ENCODE data around the gene AJUBA.

The AJUBA gene

GRCh38 chr14:22981090-22981875, 1.1 kb downstream of the AJUBA start:
- Mint-ChIP-seq H3K4me1 (ENCODE audit: low read depth in 2 of 2) (peaks cover 4% of the 10 kb centered on the region in 2 donors), H3K27ac (no peak overlapping the region), H3K9me3 (no peaks in the 10 kb centered on the region), H3K27me3 (peaks cover 6 to 24% of the 10 kb centered on the region in 2 donors), H3K4me3 (peak overlapping the region; percentile 31 to 50), H3K36me3 (ENCODE audit: insufficient read depth) (peaks cover 2% of the 10 kb centered on the region)
- DNase-seq (peak in 2 of 3 experiments; percentile 13 to 15), ATAC-seq (replicated peaks) (peak; percentile 10)

GRCh38 chr14:22980672-22981089, 1.7 kb downstream of the AJUBA start:
- Mint-ChIP-seq H3K27me3 (peaks cover 6 to 24% of the 10 kb centered on the region in 2 donors), H3K27ac (no peak overlapping the region), H3K4me3 (peak overlapping the region; percentile 31 to 50), H3K36me3 (ENCODE audit: insufficient read depth) (no peaks in the 10 kb centered on the region), H3K9me3 (no peaks in the 10 kb centered on the region), H3K4me1 (ENCODE audit: low read depth in 2 of 2) (peaks cover 4% of the 10 kb centered on the region in 2 donors)
- ATAC-seq (replicated peaks) (peak; percentile 28), DNase-seq (no peak)

GRCh38 chr14:22979748-22980392, 2.5 kb downstream of the AJUBA start:
- Mint-ChIP-seq H3K27ac (no peak overlapping the region), H3K27me3 (peaks cover 6 to 27% of the 10 kb centered on the region in 2 donors), H3K4me1 (ENCODE audit: low read depth in 2 of 2) (peaks cover 4% of the 10 kb centered on the region in 2 donors), H3K9me3 (no peaks in the 10 kb centered on the region), H3K4me3 (peak overlapping the region; percentile 36 to 41), H3K36me3 (ENCODE audit: insufficient read depth) (no peaks in the 10 kb centered on the region)
- DNase-seq (no peak), ATAC-seq (replicated peaks) (no peak)

GRCh38 chr14:22978981-22979671, 3.2 kb downstream of the AJUBA start:
- no peaks in the 10 kb centered on the region for H3K9me3 Mint-ChIP-seq
- DNase-seq (no peak), ATAC-seq (replicated peaks) (no peak)
- H3K27ac Mint-ChIP-seq = no peak overlapping the region
- peaks cover 4% of the 10 kb centered on the region in 2 donors for H3K4me1 Mint-ChIP-seq (ENCODE audit: low read depth in 2 of 2)
- peaks cover 10 to 35% of the 10 kb centered on the region in 2 donors for H3K27me3 Mint-ChIP-seq
- no peaks in the 10 kb centered on the region for H3K36me3 Mint-ChIP-seq (ENCODE audit: insufficient read depth)
- H3K4me3 Mint-ChIP-seq = no peak overlapping the region

- H3K36me3 Mint-ChIP-seq (ENCODE audit: insufficient read depth) = no peaks in the 10 kb centered on the region
- no peak for ATAC-seq (replicated peaks)
- H3K27ac Mint-ChIP-seq = no peak overlapping the region
- H3K9me3 Mint-ChIP-seq = no peaks in the 10 kb centered on the region
- peaks cover 10 to 38% of the 10 kb centered on the region in 2 donors for H3K27me3 Mint-ChIP-seq
- no peak for DNase-seq
- peaks cover 4% of the 10 kb centered on the region in 2 donors for H3K4me1 Mint-ChIP-seq (ENCODE audit: low read depth in 2 of 2)
- no peak overlapping the region for H3K4me3 Mint-ChIP-seq
Observed at GRCh38 chr14:22978487-22978837, 3.9 kb downstream of the AJUBA start.

GRCh38 chr14:22977684-22978486, 4.5 kb downstream of the AJUBA start:
- H3K36me3 Mint-ChIP-seq (ENCODE audit: insufficient read depth) = no peaks in the 10 kb centered on the region
- H3K4me3 Mint-ChIP-seq = no peak overlapping the region
- H3K27ac Mint-ChIP-seq = no peak overlapping the region
- H3K9me3 Mint-ChIP-seq = no peaks in the 10 kb centered on the region
- ATAC-seq (replicated peaks) (no peak), DNase-seq (no peak)
- peaks cover 10 to 38% of the 10 kb centered on the region in 2 donors for H3K27me3 Mint-ChIP-seq
- peaks cover 4% of the 10 kb centered on the region in 2 donors for H3K4me1 Mint-ChIP-seq (ENCODE audit: low read depth in 2 of 2)

- Mint-ChIP-seq H3K4me3 (no peak overlapping the region), H3K36me3 (ENCODE audit: insufficient read depth) (no peaks in the 10 kb centered on the region), H3K4me1 (ENCODE audit: low read depth in 2 of 2) (peaks cover 4% of the 10 kb centered on the region in 2 donors), H3K27me3 (peaks cover 10 to 38% of the 10 kb centered on the region in 2 donors), H3K9me3 (no peaks in the 10 kb centered on the region), H3K27ac (no peak overlapping the region)
- ATAC-seq (replicated peaks) = no peak
- no peak for DNase-seq
Observed at GRCh38 chr14:22977434-22977683, 5.0 kb downstream of the AJUBA start.

- H3K4me1 Mint-ChIP-seq (ENCODE audit: low read depth in 2 of 2) = peaks cover 4% of the 10 kb centered on the region in 2 donors
- DNase-seq = no peak
- no peak for ATAC-seq (replicated peaks)
- H3K4me3 Mint-ChIP-seq = no peak overlapping the region
- no peaks in the 10 kb centered on the region for H3K9me3 Mint-ChIP-seq
- H3K27ac Mint-ChIP-seq = no peak overlapping the region
- H3K36me3 Mint-ChIP-seq (ENCODE audit: insufficient read depth) = no peaks in the 10 kb centered on the region
- peaks cover 10 to 38% of the 10 kb centered on the region in 2 donors for H3K27me3 Mint-ChIP-seq
Observed at GRCh38 chr14:22976620-22977433, 5.5 kb downstream of the AJUBA start.

GRCh38 chr14:22974530-22975313, 7.6 kb downstream of the AJUBA start:
- Mint-ChIP-seq H3K27me3 (peaks cover 10 to 34% of the 10 kb centered on the region in 2 donors), H3K36me3 (ENCODE audit: insufficient read depth) (no peaks in the 10 kb centered on the region), H3K4me3 (no peak overlapping the region), H3K27ac (no peak overlapping the region), H3K4me1 (ENCODE audit: low read depth in 2 of 2) (no peaks in the 10 kb centered on the region), H3K9me3 (no peaks in the 10 kb centered on the region)
- DNase-seq = no peak
- no peak for ATAC-seq (replicated peaks)

GRCh38 chr14:22973217-22974032, 8.9 kb downstream of the AJUBA start:
- Mint-ChIP-seq H3K4me1 (ENCODE audit: low read depth in 2 of 2) (no peaks in the 10 kb centered on the region), H3K9me3 (no peaks in the 10 kb centered on the region), H3K27me3 (peaks cover 18 to 39% of the 10 kb centered on the region in 2 donors), H3K27ac (no peak overlapping the region), H3K4me3 (no peak overlapping the region), H3K36me3 (ENCODE audit: insufficient read depth) (no peaks in the 10 kb centered on the region)
- peak; percentile 26 for ATAC-seq (replicated peaks)
- DNase-seq = peak; percentile 26 to 51 (median 32)

GRCh38 chr14:22972313-22972930, 9.9 kb downstream of the AJUBA start:
- ATAC-seq (replicated peaks) = no peak
- DNase-seq = no peak
- Mint-ChIP-seq H3K27ac (no peak overlapping the region), H3K9me3 (no peaks in the 10 kb centered on the region), H3K36me3 (ENCODE audit: insufficient read depth) (no peaks in the 10 kb centered on the region), H3K4me3 (no peak overlapping the region), H3K4me1 (ENCODE audit: low read depth in 2 of 2) (no peaks in the 10 kb centered on the region), H3K27me3 (peaks cover 18 to 41% of the 10 kb centered on the region in 2 donors)
